ENCODE data around the gene AXL.

Gene AXL

DNA sequence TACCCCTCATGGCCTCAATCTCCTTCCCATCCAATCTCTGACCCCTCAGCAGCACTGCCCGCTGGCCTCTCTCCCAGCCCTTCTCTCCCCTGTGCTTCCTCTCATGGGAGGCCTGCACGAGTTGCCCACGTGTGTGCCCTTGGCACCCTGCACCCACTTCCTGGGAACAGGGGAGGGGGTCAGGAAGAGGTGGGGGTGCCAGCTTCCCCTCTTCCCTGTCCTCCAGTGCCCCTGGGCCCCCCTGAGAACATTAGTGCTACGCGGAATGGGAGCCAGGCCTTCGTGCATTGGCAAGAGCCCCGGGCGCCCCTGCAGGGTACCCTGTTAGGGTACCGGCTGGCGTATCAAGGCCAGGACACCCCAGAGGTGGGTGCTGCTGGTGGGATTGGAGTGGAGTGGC lies 19.2 kb downstream of the AXL start:
- no peak for DNase-seq

DNA sequence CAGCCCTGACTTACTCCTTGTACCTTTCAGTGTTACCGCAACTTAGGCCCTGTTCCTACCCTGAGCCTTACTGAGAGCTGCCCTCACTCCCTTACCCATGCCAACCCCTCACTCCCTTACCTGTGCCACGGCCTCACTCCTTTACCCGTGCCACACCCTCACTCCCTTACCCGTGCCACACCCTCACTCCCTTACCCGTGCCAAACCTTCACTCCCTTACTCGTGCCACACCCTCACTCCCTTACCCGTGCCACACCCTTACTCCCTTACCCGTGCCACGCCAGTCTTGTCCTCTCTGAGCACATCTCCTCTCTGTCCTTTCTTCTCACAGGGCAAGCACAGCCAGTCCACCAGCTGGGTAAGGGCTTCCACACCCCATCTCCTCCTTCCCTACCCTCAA lies 20.3 kb downstream of the AXL start:
- no peak for DNase-seq

DNA sequence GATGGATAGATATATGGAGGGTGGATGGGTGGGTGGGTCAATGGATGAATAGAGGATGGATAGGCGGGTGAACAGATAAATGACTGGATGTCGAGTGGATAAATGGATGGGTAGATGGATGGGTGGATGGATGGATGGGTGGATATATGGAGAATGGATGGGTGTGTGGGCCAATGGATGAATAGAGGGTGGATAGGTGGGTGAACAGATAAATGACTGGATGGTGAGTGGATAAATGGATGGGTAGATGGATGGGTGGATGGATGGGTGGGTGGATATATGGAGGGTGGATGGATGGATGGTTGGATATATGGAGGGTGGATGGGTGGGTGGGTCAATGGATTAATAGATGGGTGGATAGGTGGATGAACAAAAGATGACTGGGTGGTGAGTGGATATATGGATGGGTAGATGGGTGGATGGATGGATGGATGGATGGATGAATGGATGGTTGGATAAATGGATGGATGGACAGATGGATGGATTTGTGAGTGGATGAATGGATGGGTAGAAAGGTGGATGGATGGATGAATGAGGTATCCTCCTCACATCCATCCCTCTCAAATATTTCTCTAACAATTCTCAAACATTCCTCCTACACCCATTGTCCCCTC lies 21.0 kb downstream of the AXL start:
- DNase-seq: no peak

DNA sequence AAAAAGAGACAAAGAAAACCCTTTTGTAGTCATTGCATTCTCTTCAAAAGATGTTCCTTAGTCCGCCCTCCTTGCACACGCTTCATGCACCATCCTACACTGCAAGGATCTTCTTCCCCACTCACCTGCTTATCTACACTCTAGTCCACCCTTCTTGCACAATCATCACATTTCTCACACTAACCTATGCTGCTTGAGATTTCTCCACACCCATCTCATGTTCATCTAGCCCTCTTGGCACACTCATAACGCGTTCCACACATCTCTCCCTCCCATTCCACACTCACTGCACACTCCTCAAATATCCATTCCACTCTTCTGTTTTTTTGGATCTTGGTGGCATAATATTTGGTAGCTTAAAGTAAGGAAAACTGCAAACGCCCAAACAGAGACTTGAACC lies 22.8 kb downstream of the AXL start:
- no peak for DNase-seq

DNA sequence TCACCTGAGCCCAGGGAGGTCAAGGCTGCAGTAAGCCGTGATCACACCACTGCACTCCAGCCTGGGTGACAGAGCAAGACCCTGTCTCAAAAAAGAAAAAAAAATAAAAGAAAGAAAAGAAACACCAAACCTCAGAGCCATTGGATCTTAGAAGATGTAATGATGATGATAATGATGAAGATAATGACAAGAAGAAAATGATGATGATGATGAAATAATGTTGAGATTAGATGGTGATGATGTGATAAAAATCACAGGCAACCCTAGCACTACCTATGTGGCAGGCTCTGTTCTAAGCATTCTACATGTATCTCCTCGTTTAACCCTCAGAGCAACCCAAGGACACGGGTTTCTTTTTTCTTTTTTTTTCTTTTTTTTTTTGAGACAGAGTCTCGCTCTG lies 25.1 kb downstream of the AXL start:
- no peak for DNase-seq

DNA sequence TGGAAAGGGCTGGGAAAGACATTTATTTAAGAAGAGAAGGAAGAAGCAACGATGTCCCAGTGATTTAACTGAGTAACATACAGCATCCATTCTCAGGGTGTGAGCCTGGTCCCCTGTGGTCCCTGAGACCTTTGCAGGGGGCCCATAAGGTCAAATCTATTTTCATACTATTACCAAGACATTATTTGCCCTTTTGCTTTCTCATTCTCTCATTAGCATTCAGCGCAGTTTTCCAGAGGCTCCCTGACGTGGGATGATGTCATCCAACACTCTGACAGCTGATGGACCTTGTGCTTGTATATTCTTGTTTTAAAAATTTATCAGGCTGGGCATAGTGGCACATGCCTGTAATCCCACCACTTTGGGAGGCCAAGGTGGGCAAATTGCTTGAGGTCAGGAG lies 26.8 kb downstream of the AXL start:
- DNase-seq: no peak

DNA sequence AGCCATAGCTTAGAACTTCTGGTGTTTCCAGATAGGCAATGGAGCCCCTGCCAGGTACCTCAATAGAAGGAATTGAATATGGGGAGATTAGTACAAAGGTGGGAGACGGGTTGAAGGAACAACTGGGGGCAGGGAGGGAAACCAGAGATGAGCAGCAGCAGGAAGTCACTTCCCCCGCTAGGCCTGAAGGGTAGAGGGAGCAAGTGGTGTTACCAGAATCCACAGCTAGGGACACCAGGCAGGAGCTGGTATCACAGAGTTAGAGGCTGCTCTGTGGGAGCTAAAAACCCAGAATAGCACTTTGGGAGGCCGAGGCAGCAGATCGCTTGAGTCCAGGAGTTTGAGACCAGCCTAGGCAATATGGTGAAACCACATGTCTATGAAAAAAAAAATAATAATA lies 29.9 kb downstream of the AXL start:
- DNase-seq: no peak

DNA sequence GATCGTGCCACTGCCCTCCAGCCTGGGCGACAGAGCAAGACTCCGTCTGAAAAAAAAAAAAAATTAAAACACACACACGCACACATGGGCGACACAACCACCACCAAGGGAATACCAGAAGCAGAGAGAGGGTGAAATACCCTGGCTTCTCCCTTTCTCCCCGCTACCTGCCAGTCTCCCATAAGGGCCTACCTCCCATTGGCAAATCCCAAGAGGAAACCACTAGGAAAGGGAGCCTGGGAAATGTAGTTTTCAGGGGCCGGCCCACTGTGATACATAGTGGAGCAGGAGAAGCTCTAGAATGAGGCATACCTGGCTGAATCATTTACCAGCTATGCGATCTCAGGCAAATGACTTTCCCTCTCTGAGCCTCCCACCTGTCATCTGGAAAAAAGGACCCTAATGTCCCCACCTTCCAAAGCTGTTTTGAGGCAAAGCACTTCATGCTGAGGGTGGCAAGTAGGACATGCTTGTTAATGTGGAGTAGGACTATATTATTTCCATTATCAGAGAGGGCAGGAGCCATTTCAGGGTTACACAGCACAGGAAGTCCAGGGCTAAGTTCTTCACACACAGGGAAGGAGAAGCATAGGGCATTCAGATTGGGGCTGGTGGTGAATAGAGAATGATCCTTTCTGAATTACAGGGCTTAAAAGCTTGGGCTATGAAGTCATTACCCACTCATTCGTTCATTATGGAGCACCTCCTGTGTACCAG lies 30.8 kb downstream of the AXL start:
- no peak for DNase-seq

DNA sequence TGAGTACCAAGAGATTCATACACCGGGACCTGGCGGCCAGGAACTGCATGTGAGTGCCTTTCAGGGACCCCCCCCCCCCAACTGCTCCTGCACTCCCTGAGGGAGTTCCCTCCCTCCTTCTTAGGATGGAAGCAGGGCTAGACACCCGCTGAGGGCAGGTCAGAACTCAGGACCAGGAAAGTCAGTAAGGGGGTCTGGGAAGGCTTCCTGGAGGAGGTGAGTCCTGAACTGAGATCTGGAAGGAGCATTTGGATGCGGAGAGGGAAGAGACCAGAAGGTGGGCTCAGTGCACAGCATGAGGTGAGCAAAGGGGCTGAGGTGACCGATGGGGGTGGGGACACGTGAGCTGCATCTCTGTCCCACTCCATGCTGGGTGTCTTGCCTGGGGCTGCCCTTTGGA lies 34.6 kb downstream of the AXL start:
- no peak for DNase-seq

DNA sequence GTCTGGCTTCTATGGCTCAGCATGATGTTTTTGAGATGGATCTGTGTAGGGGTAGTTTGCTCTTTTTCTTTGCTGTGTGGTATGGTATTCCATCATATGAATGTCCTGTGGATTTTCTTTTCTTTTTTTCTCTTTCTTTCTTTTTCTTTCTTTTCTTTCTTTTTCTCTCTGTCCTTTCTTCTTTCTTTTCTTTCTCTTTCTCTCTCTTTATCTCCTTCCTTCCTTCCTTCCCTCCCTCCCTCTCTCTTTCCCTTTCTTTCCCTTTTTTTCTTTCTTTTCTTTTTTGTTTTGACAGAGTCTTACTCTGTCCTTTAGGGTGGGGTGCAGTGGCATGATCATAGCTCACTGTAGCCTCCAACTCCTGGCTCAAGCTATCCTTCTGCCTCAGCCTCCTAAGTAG lies 36.1 kb downstream of the AXL start:
- DNase-seq: no peak

DNA sequence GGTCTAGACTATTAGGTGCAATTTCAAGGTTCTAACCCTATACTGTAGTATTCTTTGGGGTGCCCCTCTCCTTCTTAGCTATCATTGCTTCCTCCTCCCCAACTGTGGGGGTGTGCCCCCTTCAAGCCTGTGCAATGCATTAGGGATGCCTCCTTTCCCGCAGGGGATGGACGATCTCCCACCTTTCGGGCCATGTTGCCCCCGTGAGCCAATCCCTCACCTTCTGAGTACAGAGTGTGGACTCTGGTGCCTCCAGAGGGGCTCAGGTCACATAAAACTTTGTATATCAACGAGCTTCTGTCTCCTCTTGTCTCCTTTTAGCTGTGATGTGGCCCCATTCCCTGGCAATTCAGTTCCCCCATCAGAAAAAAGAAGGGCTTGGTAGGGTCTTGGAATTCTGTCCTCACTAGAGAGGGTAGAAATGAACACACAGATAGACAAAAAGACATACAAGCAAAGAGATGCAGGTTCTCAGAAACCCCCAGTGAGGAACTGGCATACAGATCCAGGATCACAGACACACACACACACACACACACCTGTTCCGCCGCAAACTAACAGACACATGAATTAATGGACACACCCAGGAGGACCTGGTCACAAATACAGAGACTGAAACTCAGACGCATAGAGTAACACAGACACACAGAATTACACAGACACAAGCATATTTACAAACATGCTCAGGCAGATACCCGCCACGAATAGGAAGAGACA lies 42.6 kb downstream of the AXL start:
- DNase-seq: peak; percentile 7

DNA sequence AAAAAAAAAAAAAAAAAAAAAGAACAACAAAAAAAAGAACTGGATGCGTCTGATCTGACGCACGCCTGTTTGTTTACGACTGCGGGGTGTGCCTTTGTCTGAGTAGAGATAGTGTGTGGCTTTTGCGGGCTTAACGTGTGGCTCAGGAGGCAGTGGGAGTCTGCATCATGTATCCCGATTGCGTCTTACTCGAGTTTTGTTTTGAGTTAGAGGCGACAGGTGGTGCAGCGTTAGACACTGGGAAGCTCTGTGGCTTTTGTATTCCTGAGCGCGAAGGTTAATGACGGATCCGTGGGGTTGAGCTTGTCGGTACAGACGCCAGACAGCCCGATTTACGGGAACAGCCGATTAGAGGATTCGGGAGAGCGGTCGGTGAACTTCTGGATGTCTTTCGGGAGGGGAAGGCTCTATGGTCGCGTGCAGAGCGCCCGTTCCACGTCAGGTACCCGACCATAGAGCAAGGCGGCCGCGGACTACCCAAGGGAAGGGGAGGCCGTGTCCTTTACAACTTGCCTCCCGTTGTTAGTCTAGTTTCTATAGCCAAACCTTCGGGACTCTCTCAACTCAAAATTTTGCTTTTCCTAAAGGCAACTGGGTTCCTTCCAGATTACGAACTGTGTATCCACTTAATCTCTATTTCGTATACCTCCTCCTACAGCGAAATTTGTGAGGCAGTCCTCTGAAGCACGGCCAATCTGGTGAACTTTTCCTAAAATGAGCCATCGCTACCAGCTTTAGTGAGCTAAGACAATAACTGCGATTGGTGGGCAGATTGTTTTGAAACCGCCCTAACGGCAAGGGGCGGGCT lies 44.2 kb downstream of the AXL start:
- peak; percentile 52 for DNase-seq

DNA sequence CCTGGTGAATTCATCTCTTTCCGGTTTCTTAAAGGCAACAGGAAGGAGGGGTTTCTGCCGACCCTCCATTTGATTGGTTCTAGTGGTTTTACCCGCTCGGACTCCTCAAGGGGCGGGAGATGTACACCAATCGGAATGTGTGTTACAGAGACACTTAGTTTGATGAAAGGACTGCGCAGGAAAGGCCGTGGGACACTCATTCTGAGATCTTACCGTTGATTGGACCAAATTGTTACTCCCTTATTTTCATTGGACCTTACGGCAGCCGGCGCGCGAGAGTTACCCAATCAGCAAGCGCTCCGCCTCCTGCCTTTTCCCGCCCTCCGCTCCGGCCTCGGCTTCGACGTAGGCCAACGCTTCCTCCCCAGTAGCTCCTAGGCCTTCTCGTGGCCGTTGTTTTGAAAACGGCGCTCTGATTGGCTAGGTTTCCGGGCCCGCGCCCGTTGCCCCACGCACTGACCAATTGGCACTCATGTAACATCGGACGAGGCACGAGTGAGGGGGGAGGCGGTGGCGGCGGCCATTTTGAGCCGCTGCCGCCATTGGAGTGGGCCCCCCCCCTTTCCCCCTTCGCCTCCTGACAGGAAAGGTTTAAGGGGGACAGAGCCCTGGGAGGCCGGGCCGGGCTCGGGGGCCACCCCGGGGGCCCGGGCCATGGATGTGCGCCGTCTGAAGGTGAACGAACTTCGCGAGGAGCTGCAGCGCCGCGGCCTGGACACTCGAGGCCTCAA lies 45.0 kb downstream of the AXL start, which contains the start of gene HNRNPUL1:
HNRNPUL1 (plus strand) TSS at position 523 of the 731 bp plus-strand sequence; CDS start at position 655, 132 bp downstream.
- DNase-seq: peak; percentile 100

DNA sequence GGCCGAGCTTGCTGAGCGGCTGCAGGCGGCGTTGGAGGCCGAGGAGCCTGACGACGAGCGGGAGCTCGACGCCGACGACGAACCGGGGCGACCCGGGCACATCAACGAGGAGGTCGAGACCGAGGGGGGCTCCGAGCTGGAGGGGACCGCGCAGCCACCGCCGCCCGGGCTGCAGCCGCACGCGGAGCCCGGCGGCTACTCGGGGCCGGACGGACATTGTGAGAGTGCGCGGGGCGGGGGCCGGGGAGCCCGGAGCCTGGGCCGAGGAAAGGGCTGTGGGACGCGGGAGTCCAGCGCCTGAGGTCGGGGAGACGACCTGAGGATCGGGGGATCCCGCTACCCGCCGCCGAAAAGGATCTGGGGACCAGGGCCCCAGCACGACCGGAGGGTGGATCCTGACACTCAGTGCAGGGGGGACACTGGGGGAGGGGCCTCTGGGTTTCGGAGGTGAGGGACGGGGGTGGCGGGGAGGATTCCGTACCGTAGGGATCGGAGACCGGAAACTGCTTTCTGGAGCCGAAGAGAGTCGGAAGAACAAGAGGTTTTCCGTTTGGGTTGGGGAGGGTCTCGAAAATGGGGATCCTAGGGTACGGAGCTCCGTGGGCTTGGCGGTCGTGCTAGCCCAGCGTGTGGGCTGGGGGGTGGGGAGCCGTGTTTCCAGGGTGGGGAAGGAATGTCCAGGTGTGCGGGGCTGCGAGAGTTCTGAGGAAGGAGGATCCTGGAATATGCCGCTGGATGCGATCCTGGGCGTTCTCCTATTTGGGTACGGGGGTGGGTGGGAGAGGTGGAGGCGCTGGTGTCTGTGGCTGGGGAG lies 45.8 kb downstream of the AXL start:
- DNase-seq: peak; percentile 57

DNA sequence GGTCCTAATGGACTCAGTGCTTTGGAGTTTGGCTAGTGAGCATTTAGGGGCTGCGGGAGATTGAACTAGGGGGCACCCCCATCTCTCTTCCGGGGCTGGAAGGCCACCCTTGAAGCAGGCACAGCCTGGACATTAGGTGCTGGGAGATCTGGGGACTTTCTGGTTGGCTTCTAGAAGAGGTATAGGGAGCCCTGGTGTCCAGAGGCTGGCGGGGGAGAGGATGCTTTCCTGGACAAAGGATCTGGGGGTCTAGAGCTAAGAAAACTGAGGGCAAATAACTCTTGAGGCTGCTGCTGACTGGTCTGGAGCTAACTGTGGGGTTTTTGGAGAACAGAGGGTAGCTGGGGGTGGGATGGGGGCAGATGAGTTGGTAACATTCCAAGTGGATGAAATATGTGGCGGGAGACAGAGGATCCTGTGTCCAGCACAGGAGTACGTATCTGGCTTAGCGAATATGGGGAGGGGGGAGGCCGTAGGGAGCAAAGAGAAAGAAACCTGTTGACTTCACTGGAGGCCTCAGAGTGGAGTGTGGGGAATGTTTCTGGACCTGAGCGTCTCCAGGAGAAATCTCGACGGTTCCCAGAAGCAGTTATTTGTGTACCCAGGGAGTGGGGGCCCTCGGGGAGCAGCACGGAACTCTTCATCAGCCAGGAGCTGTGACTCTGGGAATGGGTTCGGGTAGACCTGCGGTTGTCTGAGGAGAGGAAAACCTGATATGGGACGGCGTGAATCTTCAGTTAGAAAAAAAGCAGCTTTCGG lies 46.6 kb downstream of the AXL start:
- DNase-seq: peak; percentile 26

DNA sequence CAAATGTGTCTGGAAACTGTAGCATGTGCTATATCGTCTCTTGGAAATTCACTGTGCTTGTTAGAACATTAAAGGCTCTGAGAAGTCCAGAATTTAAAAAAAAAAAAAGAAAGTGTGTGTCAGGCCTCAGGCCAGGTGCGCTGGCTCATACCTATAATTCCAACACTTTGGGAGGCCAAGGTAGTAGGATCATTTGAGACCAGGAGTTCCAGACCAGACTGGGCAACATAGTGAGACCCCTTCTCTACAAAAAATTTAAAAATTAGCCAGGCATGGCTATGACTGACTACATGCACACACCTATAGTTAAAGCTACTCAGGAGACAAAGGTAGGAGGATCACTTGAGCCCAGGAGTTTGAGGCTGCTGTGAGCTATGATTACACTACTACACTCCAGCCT lies 50.0 kb downstream of the AXL start:
- no peak for DNase-seq

DNA sequence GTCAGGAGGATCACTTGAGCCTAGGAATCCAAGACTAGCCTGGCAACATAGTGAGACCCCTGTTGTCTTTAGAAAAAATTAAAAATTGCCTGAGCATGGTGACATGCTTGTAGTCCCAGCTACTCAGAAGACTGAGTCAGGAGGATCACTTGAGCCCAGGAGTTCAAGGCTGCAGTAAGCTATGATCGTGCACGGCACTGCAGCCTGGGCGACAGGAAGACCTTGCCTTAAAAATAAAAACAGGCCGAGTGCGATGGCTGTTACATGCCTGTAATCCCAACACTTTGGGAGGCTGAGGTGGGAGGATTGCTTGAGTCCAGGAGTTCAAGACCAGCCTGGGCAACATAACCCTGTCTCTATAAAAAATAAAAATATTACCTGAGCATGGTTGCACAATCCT lies 50.5 kb downstream of the AXL start:
- DNase-seq: no peak

DNA sequence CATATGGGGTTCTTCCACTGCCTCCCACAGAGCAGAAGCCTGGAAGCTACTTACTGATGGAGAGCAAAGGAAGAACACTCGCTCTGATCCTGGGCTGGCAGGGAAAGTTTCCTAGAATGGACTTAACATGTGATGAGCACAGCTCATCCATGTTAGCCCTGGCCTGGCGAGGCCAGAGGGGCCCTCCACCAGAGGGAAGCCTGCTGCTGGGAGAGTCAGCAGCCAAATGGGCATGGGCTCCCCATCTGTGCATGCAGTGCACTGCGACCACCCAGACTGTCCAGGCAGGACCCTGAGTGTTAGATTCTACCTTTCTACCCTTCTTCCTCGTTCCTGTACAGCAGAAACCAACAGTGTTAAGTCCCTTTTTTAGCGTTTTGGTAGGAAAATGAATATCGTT lies 54.1 kb downstream of the AXL start:
- no peak for DNase-seq

DNA sequence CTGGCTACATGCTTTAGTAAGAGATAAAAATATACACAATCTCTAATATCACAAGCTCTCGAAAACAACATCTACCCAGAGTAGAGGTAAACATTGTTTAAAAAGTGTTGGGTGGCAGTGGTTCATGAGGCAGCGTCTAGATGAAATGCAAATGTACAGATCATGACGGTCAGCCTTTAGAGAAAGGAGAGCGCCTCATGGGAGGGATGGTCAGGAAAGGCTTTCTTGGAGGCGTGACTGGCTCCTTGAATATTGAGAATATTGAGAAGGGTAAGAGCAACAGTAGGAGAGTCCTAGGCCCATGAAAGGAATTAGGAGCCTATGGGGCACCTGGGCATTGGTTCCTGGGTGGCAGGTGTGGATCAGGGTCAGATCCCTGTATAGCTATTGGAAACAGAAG lies 55.8 kb downstream of the AXL start:
- DNase-seq: no peak

DNA sequence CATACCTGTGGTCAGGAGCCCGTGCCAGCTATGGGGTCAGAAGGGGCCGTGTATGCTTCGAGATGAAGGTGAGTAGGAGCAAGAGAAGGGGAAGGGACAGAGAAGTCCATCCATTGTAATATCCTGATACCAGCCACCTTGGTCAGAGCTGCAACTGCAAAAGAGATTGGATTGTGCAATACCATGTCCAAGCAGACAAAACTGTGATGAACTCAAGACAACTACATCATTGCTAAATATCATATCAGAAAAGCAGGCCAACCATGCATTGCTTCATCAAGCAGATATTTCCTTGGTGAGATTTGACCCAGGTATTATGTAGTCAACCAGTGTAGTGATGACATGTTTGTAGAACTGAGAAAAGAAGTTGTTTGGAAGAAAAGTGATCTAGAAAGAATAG lies 57.2 kb downstream of the AXL start:
- DNase-seq: no peak

DNA sequence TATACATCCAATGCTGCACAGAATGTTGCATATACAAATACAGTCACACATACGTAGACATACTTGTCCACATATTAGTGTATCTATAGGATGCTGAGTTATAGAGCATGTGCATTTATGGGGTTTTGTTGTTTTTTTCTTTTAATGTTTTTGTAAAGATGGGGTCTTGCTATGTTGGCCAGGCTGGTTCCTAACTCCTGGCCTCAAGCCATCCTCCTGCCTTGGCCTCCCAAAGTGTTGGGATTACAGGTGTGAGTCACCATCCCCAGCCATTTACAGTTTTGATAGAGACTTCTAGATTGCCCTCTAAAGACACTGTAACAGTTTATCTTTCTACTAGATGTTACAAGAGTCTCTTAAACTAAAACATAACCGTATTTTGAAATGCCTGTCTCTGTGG lies 59.5 kb downstream of the AXL start:
- no peak for DNase-seq

All from fibroblast of skin of right biceps (primary cell).